Measurements from ENCODE around the gene DPP10.

- no peak for TF ChIP-seq CTCF (tag by site-specific recombination; IDR thresholded peaks at IDR 0.05)
- TF ChIP-seq ZXDB (tag by site-specific recombination; IDR thresholded peaks at IDR 0.05): no peak
- no peak for TF ChIP-seq ZNF23 (tag by site-specific recombination; IDR thresholded peaks at IDR 0.05; ENCODE audit: borderline replicate concordance)
Observed at GRCh38 chr2:114688241-114688640, 245.8 kb downstream of the DPP10 start.
